ENCODE data around the gene NT5C3A.

GRCh38 chr7:33108554-33109004 is 46.0 kb upstream of the NT5C3A start:
- TF ChIP-seq CTCF (conservative IDR thresholded peaks at IDR 0.05; ENCODE audit: low read depth, low read length), result no peak; the same call in 1 of the 2 replicates
- TF ChIP-seq EZH2 (IDR thresholded peaks at IDR 0.05; ENCODE audit: low read length, unreplicated experiment), result no peak
- TF ChIP-seq EZH2phosphoT487 (IDR thresholded peaks at IDR 0.05; ENCODE audit: borderline replicate concordance, low read length), result no peak
